ENCODE results near the gene PPP2R2D. TPM values are rescaled to one million over a fixed set of nuclear protein-coding genes. Genes with fewer than 3 reads are reported as not detected.

Gene PPP2R2D
- polyA plus RNA-seq, 1 donor (not counting 4 experiments of a cell fraction or from before 2014, with no cell fraction given): 49.1 TPM

- dilution Hi-C loops (cut with MboI; ENCODE audit: extremely low pct_ligation_motif_present, low sequenced_read_pairs): no loop called here
- DNase-seq (ENCODE audit: low read depth, low spot score) (no peak), FAIRE-seq (no peak)
- H3K36me3 ChIP-seq (ENCODE audit: control insufficient read depth in 2 of 2, extremely low read depth in 1 of 2, insufficient read depth in 2 of 2, low read length in 2 of 2): no peaks in the 10 kb centered on the region
- no peaks in the 10 kb centered on the region for H3K4me1 ChIP-seq (ENCODE audit: control insufficient read depth, extremely low read depth, insufficient read depth, low read length)
- H3K4me3 ChIP-seq (ENCODE audit: control insufficient read depth in 2 of 3, extremely low read depth in 1 of 3, insufficient read depth in 2 of 3, low read depth in 1 of 3, low read length in 3 of 3): no peak overlapping the region
- no peak overlapping the region for H3K4me2 ChIP-seq (ENCODE audit: control insufficient read depth, extremely low read depth, insufficient read depth, low read depth, low read length)
- no peaks in the 10 kb centered on the region for H4K20me1 ChIP-seq (ENCODE audit: control insufficient read depth, extremely low read depth, insufficient read depth, low read length)
- H3K27ac ChIP-seq (ENCODE audit: control insufficient read depth, insufficient read depth, low read length): no peak overlapping the region
- no peaks in the 10 kb centered on the region for H3K9me1 ChIP-seq (ENCODE audit: control insufficient read depth, extremely low read depth, insufficient read depth, low read length)
- TF ChIP-seq EZH2 (IDR thresholded peaks at IDR 0.05; ENCODE audit: low read length): no peak
- TF ChIP-seq, protein P1, sequence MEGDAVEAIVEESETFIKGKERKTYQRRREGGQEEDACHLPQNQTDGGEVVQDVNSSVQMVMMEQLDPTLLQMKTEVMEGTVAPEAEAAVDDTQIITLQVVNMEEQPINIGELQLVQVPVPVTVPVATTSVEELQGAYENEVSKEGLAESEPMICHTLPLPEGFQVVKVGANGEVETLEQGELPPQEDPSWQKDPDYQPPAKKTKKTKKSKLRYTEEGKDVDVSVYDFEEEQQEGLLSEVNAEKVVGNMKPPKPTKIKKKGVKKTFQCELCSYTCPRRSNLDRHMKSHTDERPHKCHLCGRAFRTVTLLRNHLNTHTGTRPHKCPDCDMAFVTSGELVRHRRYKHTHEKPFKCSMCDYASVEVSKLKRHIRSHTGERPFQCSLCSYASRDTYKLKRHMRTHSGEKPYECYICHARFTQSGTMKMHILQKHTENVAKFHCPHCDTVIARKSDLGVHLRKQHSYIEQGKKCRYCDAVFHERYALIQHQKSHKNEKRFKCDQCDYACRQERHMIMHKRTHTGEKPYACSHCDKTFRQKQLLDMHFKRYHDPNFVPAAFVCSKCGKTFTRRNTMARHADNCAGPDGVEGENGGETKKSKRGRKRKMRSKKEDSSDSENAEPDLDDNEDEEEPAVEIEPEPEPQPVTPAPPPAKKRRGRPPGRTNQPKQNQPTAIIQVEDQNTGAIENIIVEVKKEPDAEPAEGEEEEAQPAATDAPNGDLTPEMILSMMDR (optimal IDR thresholded peaks at IDR 0.05 in 1 of 3, IDR thresholded peaks at IDR 0.05 in 1 of 3, conservative IDR thresholded peaks at IDR 0.05 in 1 of 3; ENCODE audit: extremely low read depth in 1 of 3, insufficient read depth in 2 of 3, low read length in 3 of 3): no peak
- H2AFZ ChIP-seq (ENCODE audit: control insufficient read depth, low read length): no peak overlapping the region
- H3K9me3 ChIP-seq (ENCODE audit: control insufficient read depth, low read depth, low read length): no peaks in the 10 kb centered on the region
- H3K79me2 ChIP-seq (ENCODE audit: control insufficient read depth, insufficient read depth, low read length): no peaks in the 10 kb centered on the region
- H3K27me3 ChIP-seq (ENCODE audit: control insufficient read depth, extremely low read depth, insufficient read depth, low read length): no peaks in the 10 kb centered on the region
- no peak overlapping the region for H3K9ac ChIP-seq (ENCODE audit: control insufficient read depth, extremely low read depth, insufficient read depth, low read length)
Observed at GRCh38 chr10:131860311-131860710, 40.5 kb upstream of the PPP2R2D start.

GRCh38 chr10:131860806-131861440 lies 39.9 kb upstream of the PPP2R2D start:
- DNase-seq (ENCODE audit: low read depth, low spot score): no peak
- no peak overlapping the region for H3K27ac ChIP-seq (ENCODE audit: control insufficient read depth, insufficient read depth, low read length)
- H3K4me1 ChIP-seq (ENCODE audit: control insufficient read depth, extremely low read depth, insufficient read depth, low read length): no peaks in the 10 kb centered on the region
- FAIRE-seq: no peak
- no peak overlapping the region for H3K4me2 ChIP-seq (ENCODE audit: control insufficient read depth, extremely low read depth, insufficient read depth, low read depth, low read length)
- H3K79me2 ChIP-seq (ENCODE audit: control insufficient read depth, insufficient read depth, low read length): no peaks in the 10 kb centered on the region
- no peaks in the 10 kb centered on the region for H3K9me3 ChIP-seq (ENCODE audit: control insufficient read depth, low read depth, low read length)
- dilution Hi-C loops (cut with MboI; ENCODE audit: extremely low pct_ligation_motif_present, low sequenced_read_pairs): no loop called here
- TF ChIP-seq, protein P1 (optimal IDR thresholded peaks at IDR 0.05 in 1 of 3, IDR thresholded peaks at IDR 0.05 in 1 of 3, conservative IDR thresholded peaks at IDR 0.05 in 1 of 3; ENCODE audit: extremely low read depth in 1 of 3, insufficient read depth in 2 of 3, low read length in 3 of 3): no peak
- no peak for TF ChIP-seq EZH2 (IDR thresholded peaks at IDR 0.05; ENCODE audit: low read length)
- no peaks in the 10 kb centered on the region for H3K27me3 ChIP-seq (ENCODE audit: control insufficient read depth, extremely low read depth, insufficient read depth, low read length)
- no peak overlapping the region for H3K4me3 ChIP-seq (ENCODE audit: control insufficient read depth in 2 of 3, extremely low read depth in 1 of 3, insufficient read depth in 2 of 3, low read depth in 1 of 3, low read length in 3 of 3)
- H3K9ac ChIP-seq (ENCODE audit: control insufficient read depth, extremely low read depth, insufficient read depth, low read length): no peak overlapping the region
- H4K20me1 ChIP-seq (ENCODE audit: control insufficient read depth, extremely low read depth, insufficient read depth, low read length): no peaks in the 10 kb centered on the region
- no peaks in the 10 kb centered on the region for H3K36me3 ChIP-seq (ENCODE audit: control insufficient read depth in 2 of 2, extremely low read depth in 1 of 2, insufficient read depth in 2 of 2, low read length in 2 of 2)
- H2AFZ ChIP-seq (ENCODE audit: control insufficient read depth, low read length): no peak overlapping the region
- H3K9me1 ChIP-seq (ENCODE audit: control insufficient read depth, extremely low read depth, insufficient read depth, low read length): no peaks in the 10 kb centered on the region

Data from keratinocyte (primary cell).